ENCODE measurements around the gene MBD3L2B.

DNA sequence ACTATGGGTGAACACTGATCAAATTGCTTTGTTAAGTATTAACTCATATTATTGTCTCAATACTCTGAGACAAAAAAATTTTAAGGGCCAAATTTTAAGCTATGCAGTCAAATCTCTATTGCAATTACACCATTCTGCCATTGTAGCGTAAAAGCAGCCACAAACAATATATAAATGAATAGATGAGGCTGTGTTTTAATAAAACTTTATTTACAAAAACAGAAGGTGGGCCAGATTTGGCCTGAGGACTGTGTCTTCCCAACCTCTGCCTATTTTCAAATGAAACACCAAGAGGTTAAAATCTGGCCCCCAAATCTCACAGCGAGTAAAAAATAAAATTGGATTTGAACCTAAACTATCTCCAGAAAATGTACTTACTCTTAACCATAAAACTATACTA lies 51.7 kb downstream of the MBD3L2B start:
- TF ChIP-seq, protein P1, sequence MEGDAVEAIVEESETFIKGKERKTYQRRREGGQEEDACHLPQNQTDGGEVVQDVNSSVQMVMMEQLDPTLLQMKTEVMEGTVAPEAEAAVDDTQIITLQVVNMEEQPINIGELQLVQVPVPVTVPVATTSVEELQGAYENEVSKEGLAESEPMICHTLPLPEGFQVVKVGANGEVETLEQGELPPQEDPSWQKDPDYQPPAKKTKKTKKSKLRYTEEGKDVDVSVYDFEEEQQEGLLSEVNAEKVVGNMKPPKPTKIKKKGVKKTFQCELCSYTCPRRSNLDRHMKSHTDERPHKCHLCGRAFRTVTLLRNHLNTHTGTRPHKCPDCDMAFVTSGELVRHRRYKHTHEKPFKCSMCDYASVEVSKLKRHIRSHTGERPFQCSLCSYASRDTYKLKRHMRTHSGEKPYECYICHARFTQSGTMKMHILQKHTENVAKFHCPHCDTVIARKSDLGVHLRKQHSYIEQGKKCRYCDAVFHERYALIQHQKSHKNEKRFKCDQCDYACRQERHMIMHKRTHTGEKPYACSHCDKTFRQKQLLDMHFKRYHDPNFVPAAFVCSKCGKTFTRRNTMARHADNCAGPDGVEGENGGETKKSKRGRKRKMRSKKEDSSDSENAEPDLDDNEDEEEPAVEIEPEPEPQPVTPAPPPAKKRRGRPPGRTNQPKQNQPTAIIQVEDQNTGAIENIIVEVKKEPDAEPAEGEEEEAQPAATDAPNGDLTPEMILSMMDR (IDR thresholded peaks at IDR 0.05; ENCODE audit: borderline replicate concordance, extremely low read depth, low read length, poor library complexity, severe bottlenecking): no peak
- no peak for TF ChIP-seq EZH2 (IDR thresholded peaks at IDR 0.05; ENCODE audit: borderline replicate concordance, low read depth, low read length, severe bottlenecking)
